GM13977 (cell line): ENCODE measurements around the gene C10orf105.

Experiments used
- DNase-seq: peaks from one replicate; pipeline ENCODE4 v3.0.0; 2012; ENCODE audit warnings: low spot score
- in situ Hi-C: fragments of 300-500 bp; cut with MboI; formaldehyde crosslinking; loops from one replicate; pipeline ENCODE4 v1.12.0; 2022; ENCODE audit warnings: low sequenced_read_pairs, low pct_unique_long_range_greater_than_20kb, mixed read lengths, inconsistent platforms; ENCODE audit not compliant: unreplicated experiment
- TF ChIP-seq, protein P1 (sequence below): IDR thresholded peaks from 2 replicates; pipeline ENCODE4 v1.5.1; 2012; ENCODE audit warnings: mild to moderate bottlenecking, control low read depth; ENCODE audit not compliant: insufficient read depth; ENCODE audit errors: extremely low read depth, missing control alignments

C10orf105 gene

DNA sequence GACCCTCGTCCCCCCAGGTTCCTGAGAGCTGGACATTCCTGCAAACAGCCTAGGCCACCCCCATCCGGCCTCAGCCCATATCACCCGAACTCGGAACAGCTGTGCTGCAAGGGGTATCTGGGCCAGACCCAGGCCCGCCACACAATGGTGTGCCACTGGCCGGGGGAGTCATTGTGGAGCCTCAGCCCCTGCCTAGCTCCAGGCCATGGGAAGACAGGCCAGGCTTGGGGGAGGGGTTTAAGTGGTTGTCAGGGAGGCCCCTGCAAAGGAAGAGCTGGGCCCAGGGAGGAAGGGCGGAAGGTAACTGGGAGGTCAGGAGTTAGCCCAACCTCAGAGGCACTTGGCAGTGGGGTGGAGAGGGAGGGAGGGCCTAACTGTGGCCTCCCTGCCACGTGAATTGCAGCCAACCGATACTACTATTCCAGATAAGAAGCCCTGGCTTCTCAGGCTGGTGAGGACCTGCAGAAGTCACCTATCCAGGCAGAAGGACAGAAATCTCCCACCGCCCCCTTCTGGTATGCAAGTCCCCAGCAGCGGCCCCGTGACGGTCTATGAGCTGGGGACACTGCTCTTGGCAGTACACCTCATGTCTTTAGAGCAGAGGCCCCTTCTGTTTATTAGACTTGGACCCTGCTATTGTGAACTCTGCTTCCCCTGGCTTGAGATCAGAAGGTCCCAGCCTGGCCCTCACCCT lies 26.9 kb upstream of the C10orf105 start:
- no peak for DNase-seq
- TF ChIP-seq, protein P1, sequence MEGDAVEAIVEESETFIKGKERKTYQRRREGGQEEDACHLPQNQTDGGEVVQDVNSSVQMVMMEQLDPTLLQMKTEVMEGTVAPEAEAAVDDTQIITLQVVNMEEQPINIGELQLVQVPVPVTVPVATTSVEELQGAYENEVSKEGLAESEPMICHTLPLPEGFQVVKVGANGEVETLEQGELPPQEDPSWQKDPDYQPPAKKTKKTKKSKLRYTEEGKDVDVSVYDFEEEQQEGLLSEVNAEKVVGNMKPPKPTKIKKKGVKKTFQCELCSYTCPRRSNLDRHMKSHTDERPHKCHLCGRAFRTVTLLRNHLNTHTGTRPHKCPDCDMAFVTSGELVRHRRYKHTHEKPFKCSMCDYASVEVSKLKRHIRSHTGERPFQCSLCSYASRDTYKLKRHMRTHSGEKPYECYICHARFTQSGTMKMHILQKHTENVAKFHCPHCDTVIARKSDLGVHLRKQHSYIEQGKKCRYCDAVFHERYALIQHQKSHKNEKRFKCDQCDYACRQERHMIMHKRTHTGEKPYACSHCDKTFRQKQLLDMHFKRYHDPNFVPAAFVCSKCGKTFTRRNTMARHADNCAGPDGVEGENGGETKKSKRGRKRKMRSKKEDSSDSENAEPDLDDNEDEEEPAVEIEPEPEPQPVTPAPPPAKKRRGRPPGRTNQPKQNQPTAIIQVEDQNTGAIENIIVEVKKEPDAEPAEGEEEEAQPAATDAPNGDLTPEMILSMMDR, result no peak
- in situ Hi-C loops, result no loop called here

DNA sequence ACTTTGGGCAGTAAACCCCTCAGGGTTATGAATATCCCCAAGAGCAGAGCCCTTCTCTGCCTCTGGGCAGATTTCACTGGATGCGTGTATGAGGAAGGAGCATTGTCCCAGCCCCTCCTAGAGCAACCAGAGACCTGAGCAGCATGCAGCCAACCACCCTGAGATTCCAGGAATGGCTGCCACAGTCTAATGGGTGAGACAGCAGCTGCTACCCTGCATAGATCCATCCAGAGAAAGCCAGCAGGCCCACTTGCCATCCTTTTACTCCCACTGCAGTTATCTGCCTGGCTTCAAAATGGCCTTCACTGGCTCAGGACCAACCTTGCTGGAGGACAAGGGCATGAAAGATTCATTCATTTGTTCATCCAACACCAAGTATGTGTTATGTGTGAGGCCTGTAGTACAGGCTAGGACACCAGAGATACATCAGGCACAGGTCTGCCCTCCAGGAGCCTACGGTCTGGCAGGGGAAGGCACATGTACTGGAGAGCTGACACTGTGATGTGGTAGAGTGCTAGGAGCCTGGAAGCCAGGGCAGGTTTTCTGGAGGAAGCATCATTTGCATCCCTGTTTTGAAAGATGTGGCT lies 26.2 kb upstream of the C10orf105 start:
- in situ Hi-C loops, result no loop called here
- TF ChIP-seq, protein P1, result no peak
- DNase-seq, result no peak

DNA sequence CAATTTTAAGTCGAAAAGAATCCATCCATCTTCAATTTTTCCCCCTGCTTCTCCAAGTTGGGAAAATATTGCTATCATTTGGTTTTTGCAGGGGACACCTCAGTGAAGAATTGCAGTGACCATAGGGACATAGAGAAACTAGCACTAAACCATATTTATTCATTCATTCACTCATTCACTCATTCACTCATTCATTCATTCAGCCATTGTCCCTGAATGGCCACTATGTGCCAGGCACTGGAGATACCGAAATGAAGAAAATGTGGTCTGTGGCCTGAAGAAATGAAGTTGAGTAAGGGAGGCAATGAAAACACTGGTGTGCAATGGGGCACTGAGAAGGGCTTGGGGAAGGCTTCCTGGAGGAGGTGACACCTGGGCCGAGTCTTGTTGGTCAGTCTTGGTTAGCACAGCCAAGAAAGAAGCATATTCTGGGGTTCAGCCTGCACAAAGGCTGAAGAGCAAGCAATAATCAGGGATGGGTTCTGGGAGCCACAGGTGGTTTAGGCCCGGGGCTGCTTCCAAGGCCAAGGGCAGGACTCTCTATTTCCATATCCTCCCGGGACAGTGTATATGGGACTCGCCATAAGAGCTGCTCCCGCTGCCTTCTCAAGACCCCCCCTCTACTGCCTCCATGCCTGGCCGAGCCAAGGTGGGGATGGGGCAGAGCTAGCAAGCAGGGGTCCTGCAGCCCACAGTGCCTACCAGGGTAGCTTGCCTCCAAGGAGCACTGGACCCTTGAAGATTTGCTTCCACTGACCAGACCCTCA lies 25.5 kb upstream of the C10orf105 start:
- in situ Hi-C loops, result no loop called here
- TF ChIP-seq, protein P1, result no peak
- DNase-seq, result no peak

DNA sequence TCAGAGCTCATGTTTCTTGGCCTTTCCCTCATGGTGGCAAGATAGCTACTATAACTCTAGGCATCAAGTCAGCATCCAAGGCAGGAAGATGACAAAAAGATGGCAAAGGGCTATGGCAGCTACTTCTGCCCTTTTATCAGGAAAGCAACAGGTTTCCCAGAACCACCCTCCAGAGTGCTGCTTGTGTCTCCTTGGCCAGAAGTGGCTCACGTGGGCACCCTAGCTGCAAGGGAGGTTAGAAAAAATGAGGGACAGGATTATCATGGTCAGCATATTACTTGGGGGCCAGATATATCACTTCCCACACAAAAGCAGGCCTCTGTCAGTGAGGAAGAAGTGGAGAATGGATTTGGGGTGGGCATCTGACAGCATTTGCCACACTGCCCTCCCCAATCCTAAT lies 24.3 kb upstream of the C10orf105 start:
- no peak for DNase-seq
- in situ Hi-C loops, result no loop called here
- TF ChIP-seq, protein P1, result no peak

DNA sequence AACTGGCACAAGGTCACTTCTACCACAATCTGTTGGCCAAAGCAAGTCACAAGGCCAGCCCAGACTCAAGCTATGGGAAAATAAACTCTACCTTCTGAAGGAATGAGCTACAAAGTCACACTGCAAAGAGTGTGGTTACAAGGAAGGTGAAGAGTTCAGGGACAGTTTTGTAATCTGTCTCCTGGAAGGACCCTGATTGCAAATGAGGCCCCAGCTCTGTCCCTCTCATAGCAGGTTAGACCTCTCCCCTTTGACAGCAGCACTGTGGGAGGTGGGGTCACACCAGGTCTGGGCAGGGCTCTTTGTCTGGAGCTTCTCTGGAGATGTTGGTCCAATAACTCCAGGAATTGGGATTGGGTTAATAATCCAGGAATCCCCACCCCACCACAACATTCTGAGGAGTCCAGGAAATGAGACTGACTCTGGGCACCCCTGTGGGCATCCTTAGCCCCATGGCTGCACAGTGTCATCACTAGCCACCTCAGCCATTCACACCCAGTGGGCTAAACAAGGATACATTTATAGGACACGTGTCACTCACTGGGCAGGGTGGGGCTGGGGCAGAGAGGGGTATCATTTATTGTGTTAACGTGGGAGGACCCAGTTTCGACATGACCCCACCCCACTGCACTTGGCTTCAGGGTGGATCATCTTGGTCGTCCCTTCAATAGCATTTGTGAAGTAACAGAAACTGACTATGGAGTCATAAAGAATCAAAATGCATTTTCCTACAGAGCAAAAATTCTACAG lies 23.7 kb upstream of the C10orf105 start:
- no peak for DNase-seq
- in situ Hi-C loops, result no loop called here
- TF ChIP-seq, protein P1, result no peak

DNA sequence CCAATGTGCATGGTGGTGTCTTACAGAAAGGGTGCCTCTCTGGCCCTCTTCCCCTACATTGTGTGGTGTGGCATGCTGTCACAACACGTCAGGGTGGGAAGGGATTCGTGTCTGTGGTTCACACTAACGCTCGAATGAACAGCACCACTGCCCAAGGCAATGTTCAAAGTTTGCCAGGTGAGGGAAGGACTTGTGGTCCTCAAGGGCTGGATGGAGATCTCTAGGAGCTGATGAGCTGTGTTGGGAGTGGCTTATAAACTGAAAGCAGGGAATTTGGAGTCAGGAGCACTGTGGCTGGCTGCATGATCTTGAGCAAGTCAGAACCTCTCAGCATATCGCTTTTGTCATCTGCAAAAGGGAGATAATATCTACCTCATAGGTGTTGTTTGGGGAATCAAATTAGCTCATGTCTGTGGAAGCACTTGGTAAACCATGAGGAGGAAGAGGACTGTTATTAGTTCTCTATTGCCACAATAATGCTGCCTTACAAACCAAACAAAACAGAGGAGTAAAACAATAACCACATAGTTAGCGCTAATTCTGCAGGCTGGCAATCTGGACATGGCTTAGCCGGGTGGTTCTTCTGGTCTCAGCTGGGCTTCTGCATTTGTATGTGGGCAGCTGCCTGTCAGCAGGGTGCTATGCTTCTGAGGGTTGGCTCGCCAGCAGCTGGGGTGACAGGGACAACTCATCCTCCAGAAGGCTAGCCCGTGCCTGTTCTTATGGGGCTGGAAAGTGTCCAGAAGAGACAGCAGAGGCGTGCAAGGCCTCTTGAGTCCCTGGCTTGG lies 22.9 kb upstream of the C10orf105 start:
- TF ChIP-seq, protein P1, result no peak
- DNase-seq, result no peak
- in situ Hi-C loops, result no loop called here
